ENCODE data around the gene ELK1.
"Not testable (repeated sequence)": the region's sequence is repeated elsewhere in the genome, so short reads cannot be mapped to it uniquely, and the experiment has no call there.

The ELK1 gene

GRCh38 chrX:47650164-47651042 is at the start of gene ELK1:
TSS of gene ELK1 (minus strand) at chrX:47650563. CDS start at chrX:47641441, 9,122 bp downstream.
- DNase-seq (ENCODE audit: low spot score): peak; percentile 96

- no peak for DNase-seq (ENCODE audit: low spot score)
Observed at GRCh38 chrX:47697181-47697580, 46.8 kb upstream of the ELK1 start.

- DNase-seq (ENCODE audit: low spot score): peak; percentile 24
Observed at GRCh38 chrX:47690175-47690574, 39.8 kb upstream of the ELK1 start.

- no peak for DNase-seq (ENCODE audit: low spot score)
Observed at GRCh38 chrX:47687263-47687662, 36.9 kb upstream of the ELK1 start.

GRCh38 chrX:47683829-47684205 is 33.5 kb upstream of the ELK1 start:
- DNase-seq (ENCODE audit: low spot score): no peak

GRCh38 chrX:47683184-47683828 is 32.9 kb upstream of the ELK1 start:
- no peak for DNase-seq (ENCODE audit: low spot score)

- not testable (repeated sequence) for DNase-seq (ENCODE audit: low spot score)
Observed at GRCh38 chrX:47675959-47676859, 25.8 kb upstream of the ELK1 start.

GRCh38 chrX:47674776-47675175 is 24.4 kb upstream of the ELK1 start:
- DNase-seq (ENCODE audit: low spot score): no peak

GRCh38 chrX:47665797-47666196 is 15.4 kb upstream of the ELK1 start:
- DNase-seq (ENCODE audit: low spot score): not testable (repeated sequence)

GRCh38 chrX:47664737-47665136 is 14.4 kb upstream of the ELK1 start:
- no peak for DNase-seq (ENCODE audit: low spot score)

- peak; percentile 9 for DNase-seq (ENCODE audit: low spot score)
Observed at GRCh38 chrX:47662144-47662657, 11.8 kb upstream of the ELK1 start.

- no peak for DNase-seq (ENCODE audit: low spot score)
Observed at GRCh38 chrX:47661539-47661938, 11.2 kb upstream of the ELK1 start.

GRCh38 chrX:47659421-47659726 is 9.0 kb upstream of the ELK1 start:
- DNase-seq (ENCODE audit: low spot score): no peak

- DNase-seq (ENCODE audit: low spot score): peak; percentile 97
Observed at GRCh38 chrX:47658684-47659420, 8.5 kb upstream of the ELK1 start, which contains the start of gene UXT. TSS of gene UXT (minus strand) at chrX:47659180. CDS start at chrX:47658927, 253 bp downstream.

GRCh38 chrX:47658301-47658683 is 7.9 kb upstream of the ELK1 start:
- DNase-seq (ENCODE audit: low spot score): no peak

GRCh38 chrX:47651043-47651905 is 911 bp upstream of the ELK1 start:
- DNase-seq (ENCODE audit: low spot score): no peak

- DNase-seq (ENCODE audit: low spot score): peak; percentile 9
Observed at GRCh38 chrX:47649781-47650163, 591 bp downstream of the ELK1 start.

GRCh38 chrX:47649271-47649670 is 1.1 kb downstream of the ELK1 start:
- no peak for DNase-seq (ENCODE audit: low spot score)

GRCh38 chrX:47648376-47648775 is 2.0 kb downstream of the ELK1 start:
- DNase-seq (ENCODE audit: low spot score): no peak

- no peak for DNase-seq (ENCODE audit: low spot score)
Observed at GRCh38 chrX:47646636-47647035, 3.7 kb downstream of the ELK1 start.

GRCh38 chrX:47645530-47645929 is 4.8 kb downstream of the ELK1 start:
- no peak for DNase-seq (ENCODE audit: low spot score)
